SK-N-SH treated with all-trans-retinoic acid at 6 μM for 48 hours (cell line): ENCODE measurements around the gene PSTK.

Experiments used
- ATAC-seq: fragments of 200-7000 bp; cut with Tn5 transposase; 3 replicates; pipeline ENCODE4 v1.9.1; 2020; ENCODE audit warnings: mild to moderate bottlenecking, moderate library complexity
- ARNTL ChIP-seq: fragments of 450-650 bp; formaldehyde crosslinking; IDR thresholded peaks from 2 replicates; pipeline ENCODE4 v1.5.0; 2020; ENCODE audit warnings: low read depth, mild to moderate bottlenecking, moderate library complexity, borderline replicate concordance
- BACH2 ChIP-seq: fragments of 250-450 bp; sonication (Bioruptor Pico); IDR thresholded peaks from 2 replicates; pipeline ENCODE4 v1.9.0; 2021; ENCODE audit warnings: mild to moderate bottlenecking, borderline replicate concordance
- CSDC2 ChIP-seq: fragments of 250-450 bp; sonication (Bioruptor Pico); IDR thresholded peaks from 2 replicates; pipeline ENCODE4 v1.5.0; 2020; ENCODE audit warnings: mild to moderate bottlenecking, moderate library complexity
- CSRNP3 ChIP-seq: fragments of 250-450 bp; sonication (Bioruptor Pico); IDR thresholded peaks from 2 replicates; pipeline ENCODE4 v1.5.1; 2021; ENCODE audit warnings: mild to moderate bottlenecking, moderate library complexity
- ESRRG ChIP-seq: fragments of 250-450 bp; sonication (Bioruptor Pico); IDR thresholded peaks from 2 replicates; pipeline ENCODE4 v1.6.1; 2021; ENCODE audit warnings: mild to moderate bottlenecking
- GLIS3 ChIP-seq: fragments of 250-450 bp; sonication (Bioruptor Pico); IDR thresholded peaks from 2 replicates; pipeline ENCODE4 v1.5.0; 2020; ENCODE audit warnings: mild to moderate bottlenecking, moderate library complexity
- OSR1 ChIP-seq: fragments of 250-450 bp; sonication (Bioruptor Pico); IDR thresholded peaks from 2 replicates; pipeline ENCODE4 v1.8.0; 2022; ENCODE audit warnings: moderate library complexity, mild to moderate bottlenecking, inconsistent platforms
- PPARA ChIP-seq: fragments of 250-450 bp; sonication (Bioruptor Pico); IDR thresholded peaks from 2 replicates; pipeline ENCODE4 v1.5.0; 2020; ENCODE audit warnings: mild to moderate bottlenecking, borderline replicate concordance
- RARB ChIP-seq: fragments of 250-450 bp; sonication (Bioruptor Pico); IDR thresholded peaks from 2 replicates; pipeline ENCODE4 v1.8.0; 2021; ENCODE audit warnings: mild to moderate bottlenecking, moderate library complexity
- SNAI2 ChIP-seq: fragments of 250-450 bp; sonication (Bioruptor Pico); IDR thresholded peaks from 2 replicates; pipeline ENCODE4 v1.5.0; 2020; ENCODE audit warnings: mild to moderate bottlenecking, moderate library complexity
- TCF4 ChIP-seq: fragments of 250-450 bp; sonication (Bioruptor Pico); IDR thresholded peaks from 2 replicates; pipeline ENCODE4 v1.8.0; 2021; ENCODE audit warnings: mild to moderate bottlenecking, moderate library complexity, borderline replicate concordance
- TOX ChIP-seq: fragments of 250-450 bp; sonication (Bioruptor Pico); IDR thresholded peaks from 2 replicates; pipeline ENCODE4 v1.8.0; 2021; ENCODE audit warnings: mild to moderate bottlenecking, moderate library complexity, borderline replicate concordance
- TSHZ2 ChIP-seq: fragments of 250-450 bp; sonication (Bioruptor Pico); IDR thresholded peaks from 2 replicates; pipeline ENCODE4 v1.5.0; 2020; ENCODE audit warnings: mild to moderate bottlenecking, moderate library complexity
- ZC3H10 ChIP-seq: fragments of 250-450 bp; sonication (Bioruptor Pico); IDR thresholded peaks from 2 replicates; pipeline ENCODE4 v1.5.1; 2021; ENCODE audit warnings: mild to moderate bottlenecking, moderate library complexity
- ZFP3 ChIP-seq: fragments of 250-450 bp; sonication (Bioruptor Pico); IDR thresholded peaks from 2 replicates; pipeline ENCODE4 v1.5.0; 2020; ENCODE audit warnings: mild to moderate bottlenecking, moderate library complexity
- ZFP30 ChIP-seq: fragments of 450-650 bp; formaldehyde crosslinking; IDR thresholded peaks from 2 replicates; pipeline ENCODE4 v1.5.0; 2022; ENCODE audit warnings: mild to moderate bottlenecking, moderate library complexity
- ZNF565 ChIP-seq: fragments of 450-650 bp; formaldehyde crosslinking; conservative IDR thresholded peaks from 2 replicates; pipeline ENCODE4 v1.5.0; 2020; ENCODE audit warnings: low read depth, mild to moderate bottlenecking, moderate library complexity
- ZNF70 ChIP-seq: fragments of 450-650 bp; formaldehyde crosslinking; IDR thresholded peaks from 2 replicates; pipeline ENCODE4 v1.5.0; 2020; ENCODE audit warnings: mild to moderate bottlenecking, moderate library complexity
- TF ChIP-seq, protein P1 (sequence below): fragments of 250-450 bp; sonication (Bioruptor Pico); IDR thresholded peaks from 2 replicates; pipeline ENCODE4 v1.8.0; 2021; ENCODE audit warnings: low read depth, mild to moderate bottlenecking, moderate library complexity, borderline replicate concordance
- TF ChIP-seq, protein P2 (sequence below): fragments of 250-450 bp; sonication (Bioruptor Pico); IDR thresholded peaks from 2 replicates; pipeline ENCODE4 v1.5.1; 2020; ENCODE audit warnings: low read depth, mild to moderate bottlenecking, moderate library complexity

Gene PSTK

DNA sequence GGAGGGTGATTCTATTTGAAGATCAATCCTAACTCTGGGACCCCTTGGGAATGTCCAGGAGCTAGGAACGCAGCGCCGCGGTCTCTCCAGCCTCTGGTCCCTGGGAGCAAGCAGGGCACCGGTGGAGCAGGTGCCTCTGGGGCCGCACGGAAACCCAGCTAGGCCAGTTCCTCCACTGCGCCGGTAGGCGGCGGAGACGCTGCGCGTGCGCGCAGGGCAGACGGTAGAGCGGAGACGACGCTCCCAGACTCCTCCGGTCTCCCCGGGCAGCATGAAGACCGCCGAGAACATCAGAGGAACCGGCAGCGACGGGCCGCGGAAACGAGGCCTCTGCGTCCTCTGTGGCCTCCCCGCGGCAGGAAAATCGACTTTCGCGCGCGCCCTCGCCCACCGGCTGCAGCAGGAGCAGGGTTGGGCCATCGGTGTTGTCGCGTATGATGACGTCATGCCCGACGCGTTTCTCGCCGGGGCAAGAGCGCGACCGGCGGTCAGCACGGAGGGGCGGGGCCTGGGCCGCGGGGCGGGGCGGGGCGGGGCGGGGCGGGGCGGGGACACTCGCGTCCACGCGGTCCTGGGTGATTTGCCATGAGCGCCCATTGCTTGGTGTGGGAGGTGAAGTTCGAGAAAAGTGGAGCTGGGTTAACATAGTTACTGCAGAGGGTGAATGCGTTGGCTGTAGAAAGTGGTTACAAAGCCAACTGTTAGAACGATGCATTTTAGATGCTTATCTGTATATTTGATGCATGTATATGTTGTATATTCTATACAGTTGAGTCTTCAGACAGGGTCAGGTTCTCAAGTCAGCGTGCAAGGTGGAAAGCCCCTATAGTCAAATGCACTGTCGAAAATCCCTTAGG is at the start of gene PSTK:
TSS of gene PSTK (plus strand) at position 193 of the 857 bp plus-strand sequence. CDS start at position 272, 79 bp downstream.
- peak; percentile 97 for ATAC-seq
- no peak for TF ChIP-seq ZNF70 (CRISPR knock-in tag)
- TF ChIP-seq CSDC2 (CRISPR knock-in tag) = peak; percentile 85; the same call in 1 of the 2 replicates
- TF ChIP-seq OSR1 = no peak
- 0 out of 2 replicates have a peak, but pooled peaks have one; percentile 19 for TF ChIP-seq TSHZ2 (CRISPR knock-in tag)
- TF ChIP-seq GLIS3 (CRISPR knock-in tag) = peak; percentile 68; the same call in 1 of the 2 replicates
- TF ChIP-seq, protein P1, sequence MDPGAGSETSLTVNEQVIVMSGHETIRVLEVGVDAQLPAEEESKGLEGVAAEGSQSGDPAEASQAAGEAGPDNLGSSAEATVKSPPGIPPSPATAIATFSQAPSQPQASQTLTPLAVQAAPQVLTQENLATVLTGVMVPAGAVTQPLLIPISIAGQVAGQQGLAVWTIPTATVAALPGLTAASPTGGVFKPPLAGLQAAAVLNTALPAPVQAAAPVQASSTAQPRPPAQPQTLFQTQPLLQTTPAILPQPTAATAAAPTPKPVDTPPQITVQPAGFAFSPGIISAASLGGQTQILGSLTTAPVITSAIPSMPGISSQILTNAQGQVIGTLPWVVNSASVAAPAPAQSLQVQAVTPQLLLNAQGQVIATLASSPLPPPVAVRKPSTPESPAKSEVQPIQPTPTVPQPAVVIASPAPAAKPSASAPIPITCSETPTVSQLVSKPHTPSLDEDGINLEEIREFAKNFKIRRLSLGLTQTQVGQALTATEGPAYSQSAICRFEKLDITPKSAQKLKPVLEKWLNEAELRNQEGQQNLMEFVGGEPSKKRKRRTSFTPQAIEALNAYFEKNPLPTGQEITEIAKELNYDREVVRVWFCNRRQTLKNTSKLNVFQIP = 0 out of 2 replicates have a peak, but pooled peaks have one; percentile 59
- TF ChIP-seq, protein P2, sequence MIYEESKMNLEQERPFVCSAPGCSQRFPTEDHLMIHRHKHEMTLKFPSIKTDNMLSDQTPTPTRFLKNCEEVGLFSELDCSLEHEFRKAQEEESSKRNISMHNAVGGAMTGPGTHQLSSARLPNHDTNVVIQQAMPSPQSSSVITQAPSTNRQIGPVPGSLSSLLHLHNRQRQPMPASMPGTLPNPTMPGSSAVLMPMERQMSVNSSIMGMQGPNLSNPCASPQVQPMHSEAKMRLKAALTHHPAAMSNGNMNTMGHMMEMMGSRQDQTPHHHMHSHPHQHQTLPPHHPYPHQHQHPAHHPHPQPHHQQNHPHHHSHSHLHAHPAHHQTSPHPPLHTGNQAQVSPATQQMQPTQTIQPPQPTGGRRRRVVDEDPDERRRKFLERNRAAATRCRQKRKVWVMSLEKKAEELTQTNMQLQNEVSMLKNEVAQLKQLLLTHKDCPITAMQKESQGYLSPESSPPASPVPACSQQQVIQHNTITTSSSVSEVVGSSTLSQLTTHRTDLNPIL (CRISPR knock-in tag) = peak; percentile 38; the same call in 1 of the 2 replicates
- peak; percentile 90 for TF ChIP-seq ZNF565
- peak; percentile 86; the same call in 1 of the 2 replicates for TF ChIP-seq PPARA (CRISPR knock-in tag)
- TF ChIP-seq SNAI2 (CRISPR knock-in tag) = peak; percentile 38; the same call in 1 of the 2 replicates
- TF ChIP-seq ZFP3 (CRISPR knock-in tag) = peak; percentile 70; the same call in 1 of the 2 replicates
- TF ChIP-seq CSRNP3 (CRISPR knock-in tag) = no peak
- TF ChIP-seq, all 23 proteins: peak for 9

DNA sequence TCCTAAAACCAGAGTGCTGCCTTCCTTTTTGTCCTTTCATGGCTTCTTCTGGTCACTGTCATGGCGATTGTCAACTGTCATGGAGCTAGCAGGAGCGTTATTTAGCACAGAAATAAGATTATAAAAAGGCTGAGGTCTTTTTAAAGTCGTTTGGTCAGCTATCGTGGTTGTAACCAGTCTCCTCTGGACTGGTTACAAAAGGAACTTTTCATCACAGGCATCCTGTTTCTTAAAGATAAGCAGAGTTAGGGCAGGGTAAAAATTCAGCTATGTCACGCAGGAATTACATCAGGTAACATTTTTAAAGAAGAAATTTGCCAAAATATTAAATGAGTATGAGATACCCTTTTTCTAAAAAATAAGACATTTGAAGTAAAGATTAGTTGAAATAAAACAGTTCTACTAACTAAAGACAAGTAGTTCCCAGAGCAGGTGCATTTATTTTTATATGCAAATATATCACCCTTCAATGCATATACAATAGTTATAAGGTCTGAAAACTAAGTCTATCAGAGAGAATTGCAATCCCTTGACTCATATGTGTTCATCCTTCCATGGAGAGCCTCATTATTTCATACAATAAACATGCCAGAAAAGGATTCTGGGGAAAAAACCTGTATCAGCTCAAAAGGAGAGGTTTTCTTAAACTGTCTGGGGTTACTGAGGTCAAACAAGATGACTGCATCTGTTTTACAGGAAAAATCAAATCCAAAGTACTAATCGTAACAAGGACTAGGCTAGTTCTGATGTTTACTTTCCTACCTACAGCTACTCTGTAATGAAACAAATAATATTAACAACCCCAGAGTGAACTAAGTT is 48.9 kb upstream of the PSTK start:
- TF ChIP-seq TCF4 (CRISPR knock-in tag) = no peak
- TF ChIP-seq, protein P2 (CRISPR knock-in tag) = no peak
- no peak for TF ChIP-seq TOX (CRISPR knock-in tag)
- TF ChIP-seq GLIS3 (CRISPR knock-in tag) = no peak
- no peak for TF ChIP-seq ZNF565
- no peak for TF ChIP-seq BACH2 (CRISPR knock-in tag)
- no peak for TF ChIP-seq ZC3H10 (CRISPR knock-in tag)
- no peak for TF ChIP-seq ESRRG (CRISPR knock-in tag)
- TF ChIP-seq, protein P1 = no peak
- TF ChIP-seq OSR1 = no peak
- no peak for TF ChIP-seq ARNTL (CRISPR knock-in tag)
- TF ChIP-seq RARB (CRISPR knock-in tag) = no peak
- no peak for TF ChIP-seq SNAI2 (CRISPR knock-in tag)
- TF ChIP-seq ZNF70 (CRISPR knock-in tag) = no peak
- no peak for TF ChIP-seq ZFP3 (CRISPR knock-in tag)
- TF ChIP-seq ZFP30 (CRISPR knock-in tag) = no peak
- TF ChIP-seq TSHZ2 (CRISPR knock-in tag) = no peak
- ATAC-seq = no peak
